NCI-H526 (cell line): ENCODE results near the gene TLCD1.
"Not testable (repeated sequence)": the region's sequence is repeated elsewhere in the genome, so short reads cannot be mapped to it uniquely, and the experiment has no call there.

Experiments used
- DNase-seq, 2 experiments: peaks; one replicate each; lab custom pipeline; 2025; lab: John Stamatoyannopoulos, UW

The TLCD1 gene

GRCh38 chr17:28746611-28747050 is 20.6 kb upstream of the TLCD1 start:
- DNase-seq, result peak in 1 of 2 experiments; percentile 60

GRCh38 chr17:28745786-28746411 is 19.9 kb upstream of the TLCD1 start:
- no peak for DNase-seq

- peak; percentile 88 to 96 for DNase-seq
Observed at GRCh38 chr17:28744972-28745785, 19.1 kb upstream of the TLCD1 start.

- peak in 1 of 2 experiments; percentile 73 for DNase-seq
Observed at GRCh38 chr17:28744104-28744971, 18.3 kb upstream of the TLCD1 start.

GRCh38 chr17:28743243-28744103 is 17.4 kb upstream of the TLCD1 start, which contains the start of gene TRAF4:
Gene TRAF4 (plus strand): TSS chr17:28744011. CDS start chr17:28744113, 102 bp downstream.
- DNase-seq, result peak; percentile 86 to 95

- DNase-seq, result no peak
Observed at GRCh38 chr17:28741358-28742349, 15.6 kb upstream of the TLCD1 start.

- no peak for DNase-seq
Observed at GRCh38 chr17:28740406-28741357, 14.6 kb upstream of the TLCD1 start.

GRCh38 chr17:28738680-28739384 is 12.8 kb upstream of the TLCD1 start:
- DNase-seq, result no peak

GRCh38 chr17:28737770-28738679 is 12.0 kb upstream of the TLCD1 start:
- DNase-seq, result peak; percentile 42 to 79

- DNase-seq, result no peak
Observed at GRCh38 chr17:28737316-28737715, 11.3 kb upstream of the TLCD1 start.

- DNase-seq, result not testable (repeated sequence)
Observed at GRCh38 chr17:28735913-28736769, 10.1 kb upstream of the TLCD1 start.

- DNase-seq, result no peak
Observed at GRCh38 chr17:28735242-28735722, 9.2 kb upstream of the TLCD1 start.

GRCh38 chr17:28734712-28735241 is 8.7 kb upstream of the TLCD1 start:
- DNase-seq, result no peak

- DNase-seq, result no peak
Observed at GRCh38 chr17:28733346-28733745, 7.3 kb upstream of the TLCD1 start.

GRCh38 chr17:28729950-28730330 is 3.9 kb upstream of the TLCD1 start:
- no peak for DNase-seq
